ENCODE data around the gene RUSC2.

RUSC2 gene

GRCh38 chr9:35499029-35499700 lies 9.3 kb downstream of the RUSC2 start:
- TF ChIP-seq MAX (IDR thresholded peaks at IDR 0.05; ENCODE audit: low read depth, low read length) (no peak), MYC (IDR thresholded peaks at IDR 0.05; ENCODE audit: low read depth, low read length) (no peak), CTCF (IDR thresholded peaks at IDR 0.05; ENCODE audit: low read depth, low read length) (no peak), POLR2A (IDR thresholded peaks at IDR 0.05; ENCODE audit: extremely low read depth, insufficient read length) (no peak)
- no peak for DNase-seq (ENCODE audit: low read depth)
- H3K4me3 ChIP-seq (ENCODE audit: low read depth, low read length), result no peak overlapping the region

DNA sequence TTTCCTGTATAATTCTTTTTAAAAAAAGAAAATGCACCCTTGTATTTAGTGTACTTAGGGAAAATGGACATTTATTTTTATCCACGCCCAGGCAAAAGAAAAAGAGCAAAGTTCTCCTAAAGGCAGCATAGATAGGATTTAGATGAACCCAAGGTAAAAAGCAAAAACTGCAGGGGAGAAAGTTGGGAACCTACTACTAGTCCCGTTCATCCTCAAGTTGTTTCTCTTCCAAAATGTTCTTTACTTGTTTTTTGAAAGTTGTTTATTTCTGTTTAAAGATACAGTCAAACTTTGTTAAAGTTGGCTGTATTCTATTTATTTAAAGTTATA lies 9.8 kb downstream of the RUSC2 start:
- TF ChIP-seq POLR2A (IDR thresholded peaks at IDR 0.05; ENCODE audit: extremely low read depth, insufficient read length) (no peak), MYC (IDR thresholded peaks at IDR 0.05; ENCODE audit: low read depth, low read length) (no peak), CTCF (IDR thresholded peaks at IDR 0.05; ENCODE audit: low read depth, low read length) (no peak), MAX (IDR thresholded peaks at IDR 0.05; ENCODE audit: low read depth, low read length) (no peak)
- no peak overlapping the region for H3K4me3 ChIP-seq (ENCODE audit: low read depth, low read length)
- no peak for DNase-seq (ENCODE audit: low read depth)

DNA sequence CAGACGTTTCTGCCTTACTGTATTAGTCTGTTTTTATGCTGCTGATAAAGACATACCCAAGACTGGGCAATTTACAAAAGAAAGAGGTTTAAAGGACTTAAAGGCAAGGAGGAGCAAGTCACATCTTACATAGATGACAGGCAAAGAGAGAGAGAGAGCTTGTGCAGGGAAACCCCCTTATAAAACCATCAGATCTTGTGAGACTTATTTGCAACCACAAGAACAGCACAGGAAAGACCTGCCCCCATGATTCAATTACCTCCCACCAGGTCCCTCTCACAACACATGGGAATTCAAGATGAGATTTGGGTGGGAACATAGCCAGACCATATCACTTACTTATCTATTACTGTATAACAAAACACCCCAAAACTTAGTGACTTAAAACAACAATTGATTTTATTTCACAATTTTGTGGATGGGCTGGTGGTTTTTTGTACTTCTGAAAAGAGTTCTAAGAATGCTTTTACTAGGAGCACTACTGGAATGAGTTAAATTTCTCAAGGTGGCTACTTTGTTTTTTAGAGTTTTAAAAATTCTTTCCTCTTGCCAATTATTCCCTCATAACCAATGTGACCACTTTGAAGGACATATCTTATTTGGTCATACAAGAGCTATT lies 10.3 kb downstream of the RUSC2 start:
- DNase-seq (ENCODE audit: low read depth), result no peak
- no peak overlapping the region for H3K4me3 ChIP-seq (ENCODE audit: low read depth, low read length)
- TF ChIP-seq CTCF (IDR thresholded peaks at IDR 0.05; ENCODE audit: low read depth, low read length) (no peak), MAX (IDR thresholded peaks at IDR 0.05; ENCODE audit: low read depth, low read length) (no peak), MYC (IDR thresholded peaks at IDR 0.05; ENCODE audit: low read depth, low read length) (no peak), POLR2A (IDR thresholded peaks at IDR 0.05; ENCODE audit: extremely low read depth, insufficient read length) (no peak)

DNA sequence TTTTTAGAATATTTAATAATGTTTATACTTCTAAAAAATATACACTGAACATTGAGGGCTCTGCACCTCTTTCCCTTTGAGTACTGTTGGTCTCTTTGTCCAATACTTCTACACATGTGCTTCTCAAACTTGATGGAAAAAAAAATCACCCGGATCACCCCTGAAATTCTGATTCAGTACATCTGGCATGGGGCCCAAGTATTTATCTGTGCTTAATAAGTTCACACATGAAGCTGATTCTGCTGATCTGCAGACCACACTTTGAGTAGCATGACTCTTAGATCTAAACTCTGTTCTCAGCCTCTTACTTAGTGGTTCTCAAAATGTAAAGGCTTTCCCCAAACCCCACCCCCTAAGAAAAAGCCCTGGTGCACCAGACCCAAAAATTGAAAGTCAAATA lies 12.0 kb downstream of the RUSC2 start:
- H3K4me3 ChIP-seq (ENCODE audit: low read depth, low read length), result no peak overlapping the region
- TF ChIP-seq MAX (IDR thresholded peaks at IDR 0.05; ENCODE audit: low read depth, low read length), result no peak
- no peak for TF ChIP-seq MYC (IDR thresholded peaks at IDR 0.05; ENCODE audit: low read depth, low read length)
- TF ChIP-seq POLR2A (IDR thresholded peaks at IDR 0.05; ENCODE audit: extremely low read depth, insufficient read length), result no peak
- TF ChIP-seq CTCF (IDR thresholded peaks at IDR 0.05; ENCODE audit: low read depth, low read length), result no peak
- DNase-seq (ENCODE audit: low read depth), result no peak

DNA sequence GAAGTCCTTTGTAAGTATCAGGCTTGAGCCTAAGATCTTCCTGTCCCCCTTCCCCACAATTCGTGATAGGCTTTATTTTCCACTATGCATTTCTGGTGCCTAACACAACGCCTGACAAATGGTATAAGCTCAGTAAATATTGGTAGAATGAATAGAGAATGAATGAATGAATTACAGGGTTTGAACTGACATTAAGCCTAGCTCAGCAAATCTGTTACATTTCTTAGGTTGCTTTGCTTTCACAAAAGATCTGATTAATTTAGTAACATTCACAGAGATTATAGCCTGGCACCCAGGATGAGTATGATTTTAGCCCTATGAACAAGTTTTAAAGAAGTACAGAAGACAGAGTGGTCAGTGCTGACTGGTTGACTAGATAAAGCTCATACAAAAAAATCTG lies 16.4 kb downstream of the RUSC2 start:
- no peak for TF ChIP-seq POLR2A (IDR thresholded peaks at IDR 0.05; ENCODE audit: extremely low read depth, insufficient read length)
- no peak for TF ChIP-seq MYC (IDR thresholded peaks at IDR 0.05; ENCODE audit: low read depth, low read length)
- TF ChIP-seq CTCF (IDR thresholded peaks at IDR 0.05; ENCODE audit: low read depth, low read length), result no peak
- no peak for TF ChIP-seq MAX (IDR thresholded peaks at IDR 0.05; ENCODE audit: low read depth, low read length)
- no peak overlapping the region for H3K4me3 ChIP-seq (ENCODE audit: low read depth, low read length)
- DNase-seq (ENCODE audit: low read depth), result no peak

Data from NB4 (cell line).